ENCODE measurements around the gene MDP1.

The MDP1 gene

DNA sequence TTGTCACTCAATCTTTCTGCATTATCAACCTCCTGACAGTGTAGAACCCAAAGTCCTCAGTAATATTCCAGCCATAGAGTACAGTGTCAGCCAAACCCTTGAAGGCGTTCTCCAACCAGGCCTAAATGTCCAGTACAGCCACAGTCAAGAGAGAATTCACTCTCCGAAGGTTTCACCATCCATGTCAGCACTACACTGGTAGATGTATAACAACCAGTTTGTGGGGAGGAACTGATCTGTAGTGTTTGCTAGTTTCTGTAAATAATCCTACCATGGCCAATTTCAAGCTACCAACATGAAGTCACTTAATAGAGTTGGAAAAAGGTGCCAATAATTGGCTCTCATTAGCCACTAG is 456 bp upstream of the MDP1 start:
- DNase-seq = no peak
- TF ChIP-seq, protein P1, sequence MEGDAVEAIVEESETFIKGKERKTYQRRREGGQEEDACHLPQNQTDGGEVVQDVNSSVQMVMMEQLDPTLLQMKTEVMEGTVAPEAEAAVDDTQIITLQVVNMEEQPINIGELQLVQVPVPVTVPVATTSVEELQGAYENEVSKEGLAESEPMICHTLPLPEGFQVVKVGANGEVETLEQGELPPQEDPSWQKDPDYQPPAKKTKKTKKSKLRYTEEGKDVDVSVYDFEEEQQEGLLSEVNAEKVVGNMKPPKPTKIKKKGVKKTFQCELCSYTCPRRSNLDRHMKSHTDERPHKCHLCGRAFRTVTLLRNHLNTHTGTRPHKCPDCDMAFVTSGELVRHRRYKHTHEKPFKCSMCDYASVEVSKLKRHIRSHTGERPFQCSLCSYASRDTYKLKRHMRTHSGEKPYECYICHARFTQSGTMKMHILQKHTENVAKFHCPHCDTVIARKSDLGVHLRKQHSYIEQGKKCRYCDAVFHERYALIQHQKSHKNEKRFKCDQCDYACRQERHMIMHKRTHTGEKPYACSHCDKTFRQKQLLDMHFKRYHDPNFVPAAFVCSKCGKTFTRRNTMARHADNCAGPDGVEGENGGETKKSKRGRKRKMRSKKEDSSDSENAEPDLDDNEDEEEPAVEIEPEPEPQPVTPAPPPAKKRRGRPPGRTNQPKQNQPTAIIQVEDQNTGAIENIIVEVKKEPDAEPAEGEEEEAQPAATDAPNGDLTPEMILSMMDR (IDR thresholded peaks at IDR 0.05) = no peak
- Mint-ChIP-seq H3K27ac (no peak overlapping the region), H3K9me3 (no peaks in the 10 kb centered on the region), H3K27me3 (ENCODE audit: low read depth, poor library complexity) (no peaks in the 10 kb centered on the region), H3K36me3 (ENCODE audit: low read depth) (peaks cover 15% of the 10 kb centered on the region), H3K4me1 (peaks cover 37% of the 10 kb centered on the region), H3K4me3 (peak overlapping the region; percentile 92)

DNA sequence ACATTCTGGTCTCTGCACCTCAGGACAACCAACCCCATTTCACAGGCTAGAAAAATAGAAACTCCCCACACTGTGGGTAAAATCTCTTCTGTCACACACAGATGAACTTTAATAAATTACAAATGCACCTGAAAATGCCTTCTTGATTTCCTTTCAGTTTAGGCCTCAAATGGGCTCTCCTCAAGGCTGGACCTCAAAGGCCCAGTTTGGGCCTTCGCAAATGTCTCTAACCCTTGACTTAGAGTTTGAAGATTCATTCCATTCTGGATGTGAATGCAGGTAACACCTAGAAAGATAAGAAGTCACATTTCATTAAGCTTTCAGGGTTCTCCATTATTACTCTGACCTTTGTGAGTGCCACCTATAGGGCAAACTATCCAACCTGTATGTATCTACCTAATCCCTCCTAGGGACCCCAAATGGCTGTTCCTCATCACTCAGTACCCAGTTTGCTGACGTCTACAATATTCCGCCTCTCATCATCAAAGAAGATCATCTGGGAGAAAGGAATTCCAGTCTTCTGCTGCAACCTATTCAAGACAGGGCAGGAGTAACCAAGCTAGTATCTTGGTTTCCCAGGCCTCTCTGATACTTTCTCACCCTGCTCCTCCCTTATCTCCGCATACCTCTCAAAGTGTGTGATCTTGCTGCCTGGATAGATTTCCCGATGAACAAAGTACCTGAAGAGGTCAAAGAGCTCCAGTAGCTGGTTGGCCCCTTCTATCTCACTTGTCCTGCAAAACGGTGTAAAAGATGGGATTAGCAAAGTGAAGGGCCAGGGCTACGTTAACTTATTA is 1.8 kb downstream of the MDP1 start:
- Mint-ChIP-seq H3K27ac (peak overlapping the region; percentile 98), H3K4me1 (peaks cover 37% of the 10 kb centered on the region), H3K4me3 (peak overlapping the region; percentile 92), H3K27me3 (ENCODE audit: low read depth, poor library complexity) (no peaks in the 10 kb centered on the region), H3K9me3 (no peaks in the 10 kb centered on the region), H3K36me3 (ENCODE audit: low read depth) (peaks cover 31% of the 10 kb centered on the region)
- DNase-seq = no peak
- TF ChIP-seq, protein P1 (IDR thresholded peaks at IDR 0.05) = no peak

DNA sequence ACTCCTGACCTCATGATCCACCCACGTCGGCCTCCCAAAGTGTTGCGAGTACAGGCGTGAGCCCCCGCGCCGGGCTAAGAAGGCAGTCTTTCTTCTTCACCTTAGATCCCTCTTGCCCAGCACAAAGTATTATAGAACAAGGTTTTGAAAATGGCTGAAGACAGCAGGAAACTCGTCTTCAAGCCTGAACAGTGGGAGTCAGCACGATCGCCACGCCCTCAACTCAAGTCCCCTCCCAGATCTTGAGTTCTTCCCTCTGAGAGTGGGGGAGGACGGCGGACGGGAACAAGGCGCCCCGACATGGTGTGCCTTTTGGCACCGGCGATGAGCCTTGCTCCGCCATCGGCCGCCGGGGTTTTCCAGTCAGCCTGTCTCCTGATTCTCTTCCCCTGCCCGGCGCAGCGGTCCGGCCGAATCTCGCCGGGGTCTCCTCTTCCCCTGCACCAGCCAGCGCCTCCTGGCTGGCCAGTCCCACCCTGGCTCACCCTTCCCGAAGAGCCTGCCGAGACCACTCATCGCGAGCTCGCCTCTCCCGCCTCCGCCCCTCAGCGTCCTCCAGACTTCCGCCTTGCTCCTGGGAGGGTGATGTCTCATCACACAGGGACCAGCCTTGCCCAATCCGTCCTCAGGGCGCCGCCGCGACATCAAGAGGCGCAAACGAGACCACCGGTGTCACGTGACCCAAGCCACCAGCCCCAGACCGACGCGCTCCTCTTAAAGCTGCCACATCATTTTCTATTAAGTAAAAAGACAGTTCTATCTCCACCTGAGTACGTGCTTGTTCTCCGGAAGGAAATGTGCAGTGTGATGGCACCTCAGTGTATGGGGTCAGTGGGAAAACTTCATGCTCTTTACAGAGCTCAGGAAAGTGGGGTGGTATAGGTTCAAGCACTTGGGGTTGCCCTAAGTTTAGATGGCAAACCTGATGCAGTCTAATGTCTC is 2.7 kb downstream of the MDP1 start, which contains the start of gene CHMP4A:
Gene CHMP4A, minus strand, starts transcription at position 565 of the 942 bp plus-strand sequence. Its CDS starts 49 bp downstream, at position 516.
- Mint-ChIP-seq H3K27ac (peak within 1 kb of the TSS; percentile 98), H3K36me3 (ENCODE audit: low read depth) (peaks cover 31% of the 10 kb centered on the region), H3K27me3 (ENCODE audit: low read depth, poor library complexity) (no peaks in the 10 kb centered on the region), H3K4me1 (peaks cover 37% of the 10 kb centered on the region), H3K9me3 (no peaks in the 10 kb centered on the region), H3K4me3 (peak within 1 kb of the TSS; percentile 92)
- TF ChIP-seq, protein P1 (IDR thresholded peaks at IDR 0.05) = no peak
- DNase-seq = peak; percentile 93

DNA sequence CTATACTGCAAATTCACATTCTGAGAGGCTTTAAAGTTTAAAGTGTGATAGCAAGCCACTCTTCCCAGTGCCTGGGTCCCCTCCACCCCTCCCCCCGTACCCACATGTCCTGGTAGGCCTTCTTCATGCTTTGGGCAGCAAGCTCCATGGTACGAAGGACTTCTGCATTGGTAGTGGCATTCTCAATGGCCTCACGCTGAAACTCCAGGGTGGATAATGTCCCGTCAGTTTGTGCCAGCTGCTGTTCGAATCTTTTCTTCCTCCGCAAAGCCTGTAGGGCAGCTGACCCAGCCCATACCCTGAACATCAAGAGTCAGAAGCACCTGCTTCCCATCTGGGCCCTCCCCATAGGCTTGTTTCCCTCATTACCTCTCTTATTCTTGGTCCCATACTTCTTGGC is 4.6 kb downstream of the MDP1 start:
- TF ChIP-seq, protein P1 (IDR thresholded peaks at IDR 0.05) = no peak
- H3K4me3 Mint-ChIP-seq = no peak overlapping the region
- peaks cover 36% of the 10 kb centered on the region for H3K4me1 Mint-ChIP-seq
- H3K36me3 Mint-ChIP-seq (ENCODE audit: low read depth) = peaks cover 39% of the 10 kb centered on the region
- DNase-seq = no peak
- peak overlapping the region; percentile 28 for H3K27ac Mint-ChIP-seq
- no peaks in the 10 kb centered on the region for H3K9me3 Mint-ChIP-seq
- no peaks in the 10 kb centered on the region for H3K27me3 Mint-ChIP-seq (ENCODE audit: low read depth, poor library complexity)

DNA sequence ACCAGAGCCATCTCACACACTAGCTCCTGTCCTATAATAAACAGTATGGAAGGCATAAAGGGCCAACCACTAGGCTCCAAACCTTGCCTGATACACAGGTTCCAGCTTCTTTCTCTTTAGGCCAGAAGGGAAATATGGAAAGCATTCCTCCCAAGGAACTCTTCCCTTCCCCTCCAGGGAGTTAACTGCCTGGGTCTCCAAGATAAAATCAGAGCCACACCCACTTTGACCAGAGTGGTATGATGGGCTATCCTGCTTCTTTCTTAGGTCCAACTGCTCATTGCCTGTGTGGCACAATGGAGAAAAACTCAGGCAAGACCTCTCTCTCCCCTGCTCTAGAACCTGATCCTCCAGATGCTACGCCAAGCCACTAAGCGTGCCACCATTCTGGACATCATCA is 8.2 kb downstream of the MDP1 start:
- Mint-ChIP-seq H3K4me1 (peaks cover 4% of the 10 kb centered on the region), H3K27ac (no peak overlapping the region), H3K27me3 (ENCODE audit: low read depth, poor library complexity) (no peaks in the 10 kb centered on the region), H3K36me3 (ENCODE audit: low read depth) (peaks cover 74% of the 10 kb centered on the region), H3K9me3 (peaks cover 7% of the 10 kb centered on the region), H3K4me3 (no peak overlapping the region)
- DNase-seq = no peak
- TF ChIP-seq, protein P1 (IDR thresholded peaks at IDR 0.05) = no peak

Measured in nephron progenitor cell (in vitro differentiated cells).